ENCODE measurements around the gene SHROOM1. TPM values are rescaled to one million over a fixed set of nuclear protein-coding genes. Genes with fewer than 3 reads are reported as not detected.

Gene SHROOM1
- total RNA-seq, 2 experiments from 2014 or later: 0.60 to 2.4 TPM

DNA sequence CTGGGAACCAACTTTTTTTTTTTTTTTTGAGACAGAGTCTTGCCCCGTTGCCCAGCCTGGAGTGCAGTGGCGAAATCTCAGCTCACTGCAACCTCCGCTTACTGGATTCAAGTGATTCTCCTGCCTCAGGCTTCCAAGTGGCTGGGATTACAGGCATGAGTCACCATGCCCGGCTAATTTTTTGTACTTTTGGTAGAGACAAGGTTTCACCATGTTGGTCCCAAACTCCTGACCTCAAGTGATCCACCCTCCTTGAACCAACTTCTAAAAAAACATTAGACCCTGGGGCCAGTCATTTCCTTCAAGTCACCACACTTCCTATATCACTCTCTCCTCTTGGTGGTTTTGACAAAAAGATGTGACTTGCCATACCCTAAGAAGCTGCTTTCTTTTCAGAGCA is 10.9 kb upstream of the SHROOM1 start:
- Histone ChIP-seq H3K4me3 (ENCODE audit: low read depth, low read length, poor library complexity, severe bottlenecking) (no peak overlapping the region), H4K20me1 (ENCODE audit: insufficient read depth, low read length) (no peaks in the 10 kb centered on the region), H3K4me1 (ENCODE audit: insufficient read depth, low read length, poor library complexity, severe bottlenecking) (no peaks in the 10 kb centered on the region), H3K9me3 (ENCODE audit: low read length) (no peaks in the 10 kb centered on the region), H3K9me2 (ENCODE audit: insufficient read depth, low read length) (no peaks in the 10 kb centered on the region), H2AFZ (ENCODE audit: low read length) (no peak overlapping the region), H3K36me3 (ENCODE audit: insufficient read depth, low read length) (no peaks in the 10 kb centered on the region), H3K4me2 (ENCODE audit: low read length) (no peak overlapping the region), H3K27ac (ENCODE audit: low read depth, low read length, poor library complexity, severe bottlenecking) (no peak overlapping the region), H3K79me2 (ENCODE audit: insufficient read depth, low read depth, low read length) (no peaks in the 10 kb centered on the region)
- no peak for DNase-seq (ENCODE audit: low spot score)
- TF ChIP-seq EZH2phosphoT487 (IDR thresholded peaks at IDR 0.05; ENCODE audit: borderline replicate concordance, low read depth, low read length): no peak
- TF ChIP-seq, protein P1, sequence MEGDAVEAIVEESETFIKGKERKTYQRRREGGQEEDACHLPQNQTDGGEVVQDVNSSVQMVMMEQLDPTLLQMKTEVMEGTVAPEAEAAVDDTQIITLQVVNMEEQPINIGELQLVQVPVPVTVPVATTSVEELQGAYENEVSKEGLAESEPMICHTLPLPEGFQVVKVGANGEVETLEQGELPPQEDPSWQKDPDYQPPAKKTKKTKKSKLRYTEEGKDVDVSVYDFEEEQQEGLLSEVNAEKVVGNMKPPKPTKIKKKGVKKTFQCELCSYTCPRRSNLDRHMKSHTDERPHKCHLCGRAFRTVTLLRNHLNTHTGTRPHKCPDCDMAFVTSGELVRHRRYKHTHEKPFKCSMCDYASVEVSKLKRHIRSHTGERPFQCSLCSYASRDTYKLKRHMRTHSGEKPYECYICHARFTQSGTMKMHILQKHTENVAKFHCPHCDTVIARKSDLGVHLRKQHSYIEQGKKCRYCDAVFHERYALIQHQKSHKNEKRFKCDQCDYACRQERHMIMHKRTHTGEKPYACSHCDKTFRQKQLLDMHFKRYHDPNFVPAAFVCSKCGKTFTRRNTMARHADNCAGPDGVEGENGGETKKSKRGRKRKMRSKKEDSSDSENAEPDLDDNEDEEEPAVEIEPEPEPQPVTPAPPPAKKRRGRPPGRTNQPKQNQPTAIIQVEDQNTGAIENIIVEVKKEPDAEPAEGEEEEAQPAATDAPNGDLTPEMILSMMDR (conservative IDR thresholded peaks at IDR 0.05; ENCODE audit: low read length): no peak
- intact Hi-C loops (cut with micrococcal nuclease; ENCODE audit: unreplicated experiment): no loop called here
- BruUV-seq (replicated peaks): no TSS peak
- POLR2A ChIA-PET: interaction anchor here (0.6 to 0.9 kb wide), 4 partner anchors 10 to 166 kb away, joined by 3 to 8 read pairs (median 4); no protein-coding TSS in a partner anchor
- CTCF ChIA-PET (ENCODE audit: unreplicated experiment): no interaction called here

DNA sequence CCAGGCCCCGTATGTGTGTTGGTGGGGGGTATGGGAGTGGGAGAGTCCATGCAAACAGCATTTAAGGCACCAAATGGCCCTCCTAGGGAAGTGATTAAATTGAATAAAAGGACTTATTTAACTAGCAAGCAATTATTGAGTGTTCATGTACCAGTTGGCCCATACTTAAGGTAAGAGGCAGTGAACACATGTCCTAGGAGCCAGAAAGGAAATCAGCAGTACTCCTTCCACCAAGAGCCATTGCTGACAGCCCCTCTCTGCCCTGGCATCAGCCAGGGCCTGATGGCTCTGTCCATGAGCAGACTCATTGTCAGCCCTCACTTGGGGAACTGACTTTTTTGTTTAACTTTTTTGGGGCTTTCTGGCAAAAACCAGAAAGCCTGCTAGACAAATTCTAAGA is 10.4 kb upstream of the SHROOM1 start:
- no peak overlapping the region for H3K27ac ChIP-seq (ENCODE audit: low read depth, low read length, poor library complexity, severe bottlenecking)
- intact Hi-C loops (cut with micrococcal nuclease; ENCODE audit: unreplicated experiment): no loop called here
- H3K9me3 ChIP-seq (ENCODE audit: low read length): no peaks in the 10 kb centered on the region
- TF ChIP-seq EZH2phosphoT487 (IDR thresholded peaks at IDR 0.05; ENCODE audit: borderline replicate concordance, low read depth, low read length): no peak
- TF ChIP-seq, protein P1 (conservative IDR thresholded peaks at IDR 0.05; ENCODE audit: low read length): no peak
- BruUV-seq (replicated peaks): no TSS peak
- no peaks in the 10 kb centered on the region for H4K20me1 ChIP-seq (ENCODE audit: insufficient read depth, low read length)
- no peak for DNase-seq (ENCODE audit: low spot score)
- H3K4me2 ChIP-seq (ENCODE audit: low read length): no peak overlapping the region
- no peaks in the 10 kb centered on the region for H3K4me1 ChIP-seq (ENCODE audit: insufficient read depth, low read length, poor library complexity, severe bottlenecking)
- ChIA-PET CTCF (ENCODE audit: unreplicated experiment) (no interaction called here), POLR2A (interaction anchor here (0.6 to 0.9 kb wide), 4 partner anchors 11 to 166 kb away, joined by 3 to 8 read pairs (median 4); no protein-coding TSS in a partner anchor)
- no peaks in the 10 kb centered on the region for H3K9me2 ChIP-seq (ENCODE audit: insufficient read depth, low read length)
- no peak overlapping the region for H3K4me3 ChIP-seq (ENCODE audit: low read depth, low read length, poor library complexity, severe bottlenecking)
- H3K79me2 ChIP-seq (ENCODE audit: insufficient read depth, low read depth, low read length): no peaks in the 10 kb centered on the region
- H3K36me3 ChIP-seq (ENCODE audit: insufficient read depth, low read length): no peaks in the 10 kb centered on the region
- no peak overlapping the region for H2AFZ ChIP-seq (ENCODE audit: low read length)

- TF ChIP-seq EZH2phosphoT487 (IDR thresholded peaks at IDR 0.05; ENCODE audit: borderline replicate concordance, low read depth, low read length): no peak
- TF ChIP-seq, protein P1 (conservative IDR thresholded peaks at IDR 0.05; ENCODE audit: low read length): no peak
- no peaks in the 10 kb centered on the region for H3K36me3 ChIP-seq (ENCODE audit: insufficient read depth, low read length)
- ChIA-PET POLR2A (no interaction called here), CTCF (ENCODE audit: unreplicated experiment) (no interaction called here)
- no peak overlapping the region for H3K27ac ChIP-seq (ENCODE audit: low read depth, low read length, poor library complexity, severe bottlenecking)
- no peak overlapping the region for H3K4me3 ChIP-seq (ENCODE audit: low read depth, low read length, poor library complexity, severe bottlenecking)
- no peaks in the 10 kb centered on the region for H3K4me1 ChIP-seq (ENCODE audit: insufficient read depth, low read length, poor library complexity, severe bottlenecking)
- BruUV-seq (replicated peaks): no TSS peak
- H3K4me2 ChIP-seq (ENCODE audit: low read length): no peak overlapping the region
- intact Hi-C loops (cut with micrococcal nuclease; ENCODE audit: unreplicated experiment): no loop called here
- no peaks in the 10 kb centered on the region for H3K9me3 ChIP-seq (ENCODE audit: low read length)
- DNase-seq (ENCODE audit: low spot score): no peak
- no peak overlapping the region for H2AFZ ChIP-seq (ENCODE audit: low read length)
- H3K9me2 ChIP-seq (ENCODE audit: insufficient read depth, low read length): no peaks in the 10 kb centered on the region
- H4K20me1 ChIP-seq (ENCODE audit: insufficient read depth, low read length): no peaks in the 10 kb centered on the region
- H3K79me2 ChIP-seq (ENCODE audit: insufficient read depth, low read depth, low read length): no peaks in the 10 kb centered on the region
Measured at GRCh38 chr5:132840313-132840712, 9.9 kb upstream of the SHROOM1 start.
